AG08395 (cell line): Measurements from ENCODE around the gene NPW.

Experiments used
- DNase-seq: peaks from one replicate; pipeline ENCODE4 v3.0.0; 2012; ENCODE audit warnings: mixed read lengths, low spot score

The NPW gene

GRCh38 chr16:2036200-2036966 is 16.8 kb downstream of the NPW start:
- DNase-seq: no peak

GRCh38 chr16:2037115-2037514 is 17.5 kb downstream of the NPW start:
- DNase-seq: no peak

- DNase-seq: no peak
These were observed 18.2 kb downstream of the NPW start for GRCh38 chr16:2037647-2038381.

GRCh38 chr16:2038382-2039231 is 19.0 kb downstream of the NPW start:
- no peak for DNase-seq

- peak; percentile 89 for DNase-seq
These were observed 19.9 kb downstream of the NPW start for GRCh38 chr16:2039274-2040031.

- DNase-seq: no peak
These were observed 20.6 kb downstream of the NPW start for GRCh38 chr16:2040041-2040786.

GRCh38 chr16:2040787-2041522 is 21.4 kb downstream of the NPW start:
- no peak for DNase-seq

GRCh38 chr16:2042171-2042985 is 22.8 kb downstream of the NPW start:
- DNase-seq: no peak

GRCh38 chr16:2042986-2043666 is 23.5 kb downstream of the NPW start:
- no peak for DNase-seq

GRCh38 chr16:2043667-2044451 is 24.3 kb downstream of the NPW start:
- no peak for DNase-seq

GRCh38 chr16:2044541-2044940 is 25.0 kb downstream of the NPW start:
- no peak for DNase-seq

GRCh38 chr16:2045965-2046892 is 26.6 kb downstream of the NPW start:
- no peak for DNase-seq

GRCh38 chr16:2046893-2047329 is 27.3 kb downstream of the NPW start:
- DNase-seq: no peak

- DNase-seq: peak; percentile 97
These were observed 27.9 kb downstream of the NPW start, which contains the start of the genes NTHL1 and TSC2 for GRCh38 chr16:2047330-2048115. TSS of gene NTHL1 (minus strand) at chr16:2047834. CDS start at chr16:2047823, 11 bp downstream. TSS of gene TSC2 (plus strand) at chr16:2047985. CDS start at chr16:2048616, 631 bp downstream.

- DNase-seq: peak; percentile 15
These were observed 28.5 kb downstream of the NPW start for GRCh38 chr16:2048116-2048543.

GRCh38 chr16:2053211-2053610 is 33.6 kb downstream of the NPW start:
- DNase-seq: no peak
